Measurements from ENCODE around the gene NEK4. TPM values are rescaled to one million over a fixed set of nuclear protein-coding genes. Genes with fewer than 3 reads are reported as not detected.

NEK4 gene
- total RNA-seq, 1 donor from 2014 or later: 52.3 TPM

DNA sequence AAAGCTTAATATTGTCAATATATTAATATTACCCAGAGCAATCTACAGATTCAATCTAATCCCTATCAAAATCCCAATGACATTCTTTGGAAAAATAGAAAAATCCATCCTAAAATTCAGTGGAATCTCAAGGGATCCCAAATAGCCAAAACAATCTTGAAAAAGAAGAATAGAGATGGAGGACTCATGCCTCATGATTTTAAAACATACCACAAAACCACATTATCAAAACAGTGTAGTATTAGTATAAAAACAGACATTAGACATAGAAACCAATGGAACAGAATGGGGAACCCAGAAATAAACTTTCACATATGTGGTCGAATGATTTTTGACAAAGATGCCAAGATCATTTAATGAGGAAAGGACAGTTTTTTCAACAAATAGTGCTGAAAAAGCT, 14.6 kb downstream of the NEK4 start:
- H3K36me3 Mint-ChIP-seq (ENCODE audit: low read depth): peaks cover 26% of the 10 kb centered on the region
- TF ChIP-seq, protein P1, sequence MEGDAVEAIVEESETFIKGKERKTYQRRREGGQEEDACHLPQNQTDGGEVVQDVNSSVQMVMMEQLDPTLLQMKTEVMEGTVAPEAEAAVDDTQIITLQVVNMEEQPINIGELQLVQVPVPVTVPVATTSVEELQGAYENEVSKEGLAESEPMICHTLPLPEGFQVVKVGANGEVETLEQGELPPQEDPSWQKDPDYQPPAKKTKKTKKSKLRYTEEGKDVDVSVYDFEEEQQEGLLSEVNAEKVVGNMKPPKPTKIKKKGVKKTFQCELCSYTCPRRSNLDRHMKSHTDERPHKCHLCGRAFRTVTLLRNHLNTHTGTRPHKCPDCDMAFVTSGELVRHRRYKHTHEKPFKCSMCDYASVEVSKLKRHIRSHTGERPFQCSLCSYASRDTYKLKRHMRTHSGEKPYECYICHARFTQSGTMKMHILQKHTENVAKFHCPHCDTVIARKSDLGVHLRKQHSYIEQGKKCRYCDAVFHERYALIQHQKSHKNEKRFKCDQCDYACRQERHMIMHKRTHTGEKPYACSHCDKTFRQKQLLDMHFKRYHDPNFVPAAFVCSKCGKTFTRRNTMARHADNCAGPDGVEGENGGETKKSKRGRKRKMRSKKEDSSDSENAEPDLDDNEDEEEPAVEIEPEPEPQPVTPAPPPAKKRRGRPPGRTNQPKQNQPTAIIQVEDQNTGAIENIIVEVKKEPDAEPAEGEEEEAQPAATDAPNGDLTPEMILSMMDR (conservative IDR thresholded peaks at IDR 0.05): no peak
- no peak overlapping the region for H3K4me3 Mint-ChIP-seq

DNA sequence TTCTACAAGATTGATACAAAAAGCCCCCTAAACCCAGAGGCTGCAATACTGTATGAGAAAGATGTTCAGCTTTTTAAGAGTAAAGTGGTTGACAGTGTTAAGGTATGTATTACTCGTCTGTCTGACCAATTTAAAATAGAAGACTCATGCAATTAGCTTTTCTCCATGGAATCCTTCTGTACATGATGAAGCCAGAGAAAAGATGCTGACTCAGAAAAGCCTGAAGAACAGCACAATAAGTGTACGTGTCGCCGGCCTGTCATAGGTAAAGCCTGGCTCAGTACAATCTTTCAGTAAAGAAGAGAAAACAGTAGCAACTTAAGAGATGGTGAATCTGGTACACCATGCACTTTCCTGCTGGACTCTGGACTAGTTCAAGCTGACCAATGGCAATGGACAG, 16.4 kb downstream of the NEK4 start:
- Mint-ChIP-seq H3K27ac (ENCODE audit: unreplicated experiment) (no peak overlapping the region), H3K4me1 (no peaks in the 10 kb centered on the region), H3K36me3 (ENCODE audit: low read depth) (peaks cover 29% of the 10 kb centered on the region), H3K4me3 (no peak overlapping the region), H3K9me3 (no peaks in the 10 kb centered on the region), H3K27me3 (ENCODE audit: low read depth) (no peaks in the 10 kb centered on the region)
- no peak for DNase-seq (ENCODE audit: low read depth, low spot score)
- TF ChIP-seq, protein P1 (conservative IDR thresholded peaks at IDR 0.05): no peak

More for the DNA sequence above, 14.6 kb downstream of the NEK4 start:
- no peak overlapping the region for H3K27ac Mint-ChIP-seq (ENCODE audit: unreplicated experiment)
- H3K4me1 Mint-ChIP-seq: no peaks in the 10 kb centered on the region
- no peaks in the 10 kb centered on the region for H3K9me3 Mint-ChIP-seq
- H3K27me3 Mint-ChIP-seq (ENCODE audit: low read depth): no peaks in the 10 kb centered on the region
- no peak for DNase-seq (ENCODE audit: low read depth, low spot score)

DNA sequence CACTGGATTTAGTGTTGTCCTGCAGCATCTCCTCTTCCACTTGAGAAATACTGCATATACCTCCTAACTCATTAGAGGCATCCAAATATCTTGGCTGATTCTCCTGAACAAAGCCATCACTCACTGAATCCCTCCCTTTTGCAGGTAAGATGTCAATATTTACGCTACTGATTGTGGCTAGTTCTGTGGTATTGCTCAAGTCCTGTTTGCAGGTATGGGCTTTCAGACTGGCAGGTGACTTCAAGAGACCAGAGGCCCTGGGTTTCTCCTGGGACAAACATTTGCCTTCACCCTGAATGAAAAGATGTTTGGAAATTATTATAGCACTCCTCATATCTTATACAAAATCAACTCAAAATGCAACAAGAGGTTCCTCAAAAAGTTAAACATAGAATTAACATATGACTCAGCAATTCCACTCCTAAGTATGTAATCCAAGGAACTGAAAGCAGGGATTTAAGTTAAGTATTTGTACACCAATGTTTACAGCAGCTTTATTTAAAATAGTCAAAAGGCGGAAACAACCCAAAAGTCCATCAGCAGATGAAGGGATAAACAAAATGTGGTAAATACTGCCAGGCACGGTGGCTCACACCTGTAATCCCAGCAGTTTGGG, 18.6 kb downstream of the NEK4 start:
- no peak for DNase-seq (ENCODE audit: low read depth, low spot score)
- Mint-ChIP-seq H3K9me3 (no peaks in the 10 kb centered on the region), H3K27ac (ENCODE audit: unreplicated experiment) (no peak overlapping the region), H3K36me3 (ENCODE audit: low read depth) (peaks cover 28% of the 10 kb centered on the region), H3K4me3 (no peak overlapping the region), H3K27me3 (ENCODE audit: low read depth) (no peaks in the 10 kb centered on the region), H3K4me1 (no peaks in the 10 kb centered on the region)
- TF ChIP-seq, protein P1 (conservative IDR thresholded peaks at IDR 0.05): no peak

DNA sequence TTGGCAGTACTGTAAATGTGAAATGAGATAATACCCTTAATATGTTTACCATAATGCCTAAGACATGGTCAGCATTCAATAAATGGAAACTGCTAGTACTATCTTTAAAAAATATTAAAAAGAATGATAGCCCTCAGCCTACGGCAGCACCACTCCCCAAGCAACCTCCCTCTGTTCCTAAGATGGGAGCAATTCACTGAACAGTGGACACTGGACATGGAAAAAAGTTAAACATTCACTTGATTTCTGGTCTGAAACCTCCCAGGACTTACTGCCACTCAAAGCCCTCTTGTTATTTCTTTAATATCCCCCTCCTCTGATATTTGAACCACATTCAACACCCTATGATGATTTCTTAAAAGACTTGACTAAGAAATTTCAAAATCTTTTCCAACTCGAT, 27.0 kb downstream of the NEK4 start:
- TF ChIP-seq, protein P1 (conservative IDR thresholded peaks at IDR 0.05): no peak
- no peak overlapping the region for H3K27ac Mint-ChIP-seq (ENCODE audit: unreplicated experiment)
- no peaks in the 10 kb centered on the region for H3K9me3 Mint-ChIP-seq
- H3K27me3 Mint-ChIP-seq (ENCODE audit: low read depth): no peaks in the 10 kb centered on the region
- no peaks in the 10 kb centered on the region for H3K4me1 Mint-ChIP-seq
- DNase-seq (ENCODE audit: low read depth, low spot score): no peak
- H3K36me3 Mint-ChIP-seq (ENCODE audit: low read depth): peaks cover 20% of the 10 kb centered on the region
- H3K4me3 Mint-ChIP-seq: no peak overlapping the region

DNA sequence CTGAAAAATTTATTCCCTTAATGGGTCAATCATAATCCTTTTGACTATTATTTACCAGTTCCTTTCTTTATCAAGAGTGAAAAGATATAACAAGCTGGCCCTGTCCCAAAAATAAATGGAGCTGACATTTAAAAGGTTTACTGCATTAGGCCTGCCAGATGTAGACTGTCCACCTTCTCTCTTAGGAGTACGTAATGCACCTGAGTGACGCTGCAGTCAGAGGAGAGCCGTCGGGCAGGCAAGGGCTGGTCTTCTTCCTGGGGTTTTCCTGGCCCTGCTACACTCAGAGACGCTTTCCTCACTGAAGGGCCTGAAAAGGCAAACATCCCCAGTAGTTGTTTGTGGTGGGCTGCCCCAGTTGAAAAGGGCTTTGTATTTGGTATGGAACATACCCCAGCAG, 27.6 kb downstream of the NEK4 start:
- Mint-ChIP-seq H3K27ac (ENCODE audit: unreplicated experiment) (no peak overlapping the region), H3K27me3 (ENCODE audit: low read depth) (no peaks in the 10 kb centered on the region), H3K9me3 (no peaks in the 10 kb centered on the region), H3K36me3 (ENCODE audit: low read depth) (peaks cover 15% of the 10 kb centered on the region), H3K4me1 (no peaks in the 10 kb centered on the region), H3K4me3 (no peak overlapping the region)
- no peak for DNase-seq (ENCODE audit: low read depth, low spot score)
- TF ChIP-seq, protein P1 (conservative IDR thresholded peaks at IDR 0.05): no peak
